Measurements from ENCODE around the gene RSAD1. TPM values are rescaled to one million over a fixed set of nuclear protein-coding genes. Genes with fewer than 3 reads are reported as not detected.

The RSAD1 gene
- total RNA-seq, 1 experiment from 2014 or later = 51.1 TPM

DNA sequence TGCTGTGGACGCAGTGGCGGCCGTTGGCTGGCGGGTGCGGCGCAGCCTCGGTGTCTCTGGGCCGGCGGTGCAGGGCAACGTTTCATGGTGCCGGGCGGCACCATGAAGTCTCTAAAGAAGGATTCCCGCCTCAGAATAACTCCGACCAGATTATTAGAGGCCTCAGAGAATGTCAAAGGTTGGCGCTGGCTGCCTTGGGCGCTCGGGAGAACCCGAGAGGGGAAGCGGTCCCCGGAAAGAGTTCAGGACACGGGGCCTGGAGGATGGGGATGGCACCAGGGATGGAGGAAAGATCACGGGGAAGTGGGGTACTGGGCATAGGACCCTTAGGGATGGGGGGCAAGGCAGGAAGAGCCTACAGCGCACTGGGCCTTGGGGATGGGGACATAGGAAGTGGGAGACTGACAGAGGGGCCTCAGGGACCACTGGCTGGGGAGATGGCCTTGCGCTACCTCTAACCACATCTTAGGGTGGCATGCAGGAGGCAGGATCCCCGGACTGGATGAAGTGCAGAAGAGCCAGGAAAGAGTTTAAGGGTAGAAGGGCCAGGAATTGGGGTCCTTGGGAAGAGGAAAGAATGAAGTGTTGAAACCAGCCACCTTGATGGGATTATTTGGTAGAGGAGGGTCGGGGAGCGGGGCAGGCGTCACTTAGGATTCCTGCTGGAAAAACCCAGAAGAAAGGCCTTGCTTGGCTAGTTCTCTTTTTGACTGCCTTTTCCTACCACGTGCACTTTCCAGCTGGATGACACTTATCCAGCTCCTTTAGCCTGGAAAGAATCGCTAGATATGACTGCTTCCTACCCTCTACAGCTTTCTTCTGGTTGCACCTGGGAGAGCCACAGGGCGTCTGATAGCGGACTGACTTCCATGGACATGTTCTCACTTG is 30.2 kb downstream of the RSAD1 start:
- Mint-ChIP-seq H3K4me3 (ENCODE audit: low read depth, unreplicated experiment) (peak overlapping the region; percentile 76), H3K36me3 (ENCODE audit: insufficient read depth, unreplicated experiment) (peaks cover 9% of the 10 kb centered on the region), H3K27ac (ENCODE audit: unreplicated experiment) (no peak overlapping the region), H3K27me3 (ENCODE audit: unreplicated experiment) (peaks cover 9% of the 10 kb centered on the region), H3K9me3 (ENCODE audit: low read depth, unreplicated experiment) (no peaks in the 10 kb centered on the region), H3K4me1 (ENCODE audit: low read depth, unreplicated experiment) (peaks cover 28% of the 10 kb centered on the region)
- TF ChIP-seq, protein P1, sequence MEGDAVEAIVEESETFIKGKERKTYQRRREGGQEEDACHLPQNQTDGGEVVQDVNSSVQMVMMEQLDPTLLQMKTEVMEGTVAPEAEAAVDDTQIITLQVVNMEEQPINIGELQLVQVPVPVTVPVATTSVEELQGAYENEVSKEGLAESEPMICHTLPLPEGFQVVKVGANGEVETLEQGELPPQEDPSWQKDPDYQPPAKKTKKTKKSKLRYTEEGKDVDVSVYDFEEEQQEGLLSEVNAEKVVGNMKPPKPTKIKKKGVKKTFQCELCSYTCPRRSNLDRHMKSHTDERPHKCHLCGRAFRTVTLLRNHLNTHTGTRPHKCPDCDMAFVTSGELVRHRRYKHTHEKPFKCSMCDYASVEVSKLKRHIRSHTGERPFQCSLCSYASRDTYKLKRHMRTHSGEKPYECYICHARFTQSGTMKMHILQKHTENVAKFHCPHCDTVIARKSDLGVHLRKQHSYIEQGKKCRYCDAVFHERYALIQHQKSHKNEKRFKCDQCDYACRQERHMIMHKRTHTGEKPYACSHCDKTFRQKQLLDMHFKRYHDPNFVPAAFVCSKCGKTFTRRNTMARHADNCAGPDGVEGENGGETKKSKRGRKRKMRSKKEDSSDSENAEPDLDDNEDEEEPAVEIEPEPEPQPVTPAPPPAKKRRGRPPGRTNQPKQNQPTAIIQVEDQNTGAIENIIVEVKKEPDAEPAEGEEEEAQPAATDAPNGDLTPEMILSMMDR (IDR thresholded peaks at IDR 0.05; ENCODE audit: unreplicated experiment) = peak; percentile 42
- intact Hi-C loops (cut with micrococcal nuclease; ENCODE audit: unreplicated experiment) = no loop called here
- CTCF ChIA-PET = no interaction called here
- no peak for DNase-seq
- no TSS peak for BruUV-seq (replicated peaks)

DNA sequence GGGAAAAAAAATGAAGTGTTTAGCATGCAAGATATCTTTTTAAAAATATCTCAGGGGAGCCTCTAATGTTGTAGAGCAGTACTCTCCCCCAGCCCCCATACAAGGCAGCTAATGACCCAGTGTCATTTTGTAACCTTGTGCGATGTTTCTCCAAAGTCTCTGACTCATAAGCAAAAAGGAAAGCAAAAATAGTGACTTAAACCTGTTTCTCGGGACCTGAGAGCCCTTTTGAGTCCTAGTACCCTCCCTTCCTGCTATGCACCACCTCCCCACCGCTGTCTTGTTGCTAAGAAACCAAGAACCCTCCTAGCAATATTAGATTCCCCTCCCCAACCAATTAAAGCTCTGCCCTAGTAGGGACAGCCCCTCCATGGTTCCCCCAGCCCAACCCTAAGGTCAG is 32.4 kb downstream of the RSAD1 start:
- H3K27ac Mint-ChIP-seq (ENCODE audit: unreplicated experiment) = peak overlapping the region; percentile 32
- peak; percentile 48 for DNase-seq
- CTCF ChIA-PET = interaction anchor here (1.4 kb wide), 1 partner anchor 10 kb away, joined by 4 read pairs; no protein-coding TSS in a partner anchor
- TF ChIP-seq, protein P1 (IDR thresholded peaks at IDR 0.05; ENCODE audit: unreplicated experiment) = no peak
- intact Hi-C loops (cut with micrococcal nuclease; ENCODE audit: unreplicated experiment) = no loop called here
- H3K27me3 Mint-ChIP-seq (ENCODE audit: unreplicated experiment) = no peaks in the 10 kb centered on the region
- H3K36me3 Mint-ChIP-seq (ENCODE audit: insufficient read depth, unreplicated experiment) = peaks cover 9% of the 10 kb centered on the region
- H3K9me3 Mint-ChIP-seq (ENCODE audit: low read depth, unreplicated experiment) = no peaks in the 10 kb centered on the region
- H3K4me3 Mint-ChIP-seq (ENCODE audit: low read depth, unreplicated experiment) = no peak overlapping the region
- BruUV-seq (replicated peaks) = no TSS peak
- H3K4me1 Mint-ChIP-seq (ENCODE audit: low read depth, unreplicated experiment) = peaks cover 28% of the 10 kb centered on the region

DNA sequence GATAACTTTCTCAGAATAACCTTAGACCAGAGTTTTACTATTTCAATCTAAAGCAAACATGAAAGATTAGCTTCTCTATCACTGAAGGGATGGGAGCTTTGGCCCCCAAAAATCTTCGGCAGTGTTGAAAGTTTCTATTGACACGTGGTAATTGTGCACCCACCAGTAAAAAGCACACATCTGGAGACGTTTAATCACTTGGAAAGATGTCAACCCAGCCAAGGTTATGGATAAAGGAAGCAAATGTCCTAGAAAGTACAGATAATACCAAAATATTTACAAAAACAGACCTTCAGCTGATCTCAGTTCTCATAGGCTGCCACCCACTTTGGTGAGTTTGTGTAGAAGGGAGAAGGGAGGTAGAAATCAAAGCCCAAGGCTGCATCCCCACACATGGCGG is 34.8 kb downstream of the RSAD1 start:
- CTCF ChIA-PET = interaction anchor here (0.6 to 0.7 kb wide), 2 partner anchors 151 to 331 kb away, joined by 3 read pairs; no protein-coding TSS in a partner anchor
- H3K4me3 Mint-ChIP-seq (ENCODE audit: low read depth, unreplicated experiment) = no peak overlapping the region
- no peak for DNase-seq
- intact Hi-C loops (cut with micrococcal nuclease; ENCODE audit: unreplicated experiment) = no loop called here
- H3K27ac Mint-ChIP-seq (ENCODE audit: unreplicated experiment) = no peak overlapping the region
- no peaks in the 10 kb centered on the region for H3K9me3 Mint-ChIP-seq (ENCODE audit: low read depth, unreplicated experiment)
- peaks cover 5% of the 10 kb centered on the region for H3K36me3 Mint-ChIP-seq (ENCODE audit: insufficient read depth, unreplicated experiment)
- TF ChIP-seq, protein P1 (IDR thresholded peaks at IDR 0.05; ENCODE audit: unreplicated experiment) = no peak
- H3K27me3 Mint-ChIP-seq (ENCODE audit: unreplicated experiment) = peaks cover 19% of the 10 kb centered on the region
- H3K4me1 Mint-ChIP-seq (ENCODE audit: low read depth, unreplicated experiment) = peaks cover 26% of the 10 kb centered on the region
- no TSS peak for BruUV-seq (replicated peaks)

DNA sequence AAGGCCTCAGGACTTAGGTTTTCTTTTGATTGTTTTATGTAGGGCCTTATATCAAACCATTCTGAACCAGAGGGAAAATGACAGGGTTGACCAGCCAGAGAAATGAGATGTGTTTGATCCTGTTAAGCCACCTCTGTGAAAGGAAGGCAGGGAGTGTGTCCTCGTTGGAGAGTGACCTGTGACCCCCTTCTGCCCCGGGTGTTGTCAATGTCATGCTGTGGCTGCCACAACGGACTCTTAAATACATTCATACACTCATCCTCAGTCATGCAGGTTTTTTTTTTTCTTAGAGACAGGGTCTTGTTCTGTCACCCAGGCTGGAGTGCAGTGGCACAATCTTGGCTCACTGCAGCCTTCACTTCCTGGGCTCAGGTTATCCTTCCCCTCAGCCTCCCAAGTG is 35.7 kb downstream of the RSAD1 start:
- no peak for DNase-seq
- Mint-ChIP-seq H3K9me3 (ENCODE audit: low read depth, unreplicated experiment) (no peaks in the 10 kb centered on the region), H3K4me1 (ENCODE audit: low read depth, unreplicated experiment) (peaks cover 18% of the 10 kb centered on the region), H3K4me3 (ENCODE audit: low read depth, unreplicated experiment) (no peak overlapping the region), H3K36me3 (ENCODE audit: insufficient read depth, unreplicated experiment) (peaks cover 4% of the 10 kb centered on the region), H3K27me3 (ENCODE audit: unreplicated experiment) (peaks cover 25% of the 10 kb centered on the region), H3K27ac (ENCODE audit: unreplicated experiment) (no peak overlapping the region)
- no TSS peak for BruUV-seq (replicated peaks)
- CTCF ChIA-PET = no interaction called here
- TF ChIP-seq, protein P1 (IDR thresholded peaks at IDR 0.05; ENCODE audit: unreplicated experiment) = no peak
- intact Hi-C loops (cut with micrococcal nuclease; ENCODE audit: unreplicated experiment) = no loop called here
